ENCODE measurements around the gene TMEM52. TPM values are rescaled to one million over a fixed set of nuclear protein-coding genes. Genes with fewer than 3 reads are reported as not detected.

The TMEM52 gene
- total and polyA plus RNA-seq, 2 of the 13 experiments (the other 11 are each of a cell fraction or from before 2014, with no cell fraction given) = 13.2 to 18.7 TPM

GRCh38 chr1:1922956-1923833 is 4.1 kb upstream of the TMEM52 start (continued):
- no peak for TF ChIP-seq MBNL3 (CRISPR knock-in tag; conservative IDR thresholded peaks at IDR 0.05)
- TF ChIP-seq NFE2 (CRISPR knock-in tag; IDR thresholded peaks at IDR 0.05) = no peak
- peak; percentile 53 for TF ChIP-seq ZBTB7B (CRISPR knock-in tag; IDR thresholded peaks at IDR 0.05)
- no peak for TF ChIP-seq ZNF33A (CRISPR knock-in tag; IDR thresholded peaks at IDR 0.05; ENCODE audit: borderline replicate concordance)
- no peak for TF ChIP-seq POLR2AphosphoS2 (IDR thresholded peaks at IDR 0.05; ENCODE audit: low read depth, low read length)
- 0 out of 2 replicates have a peak, but pooled peaks have one; percentile 34 for TF ChIP-seq BORCS8-MEF2B (CRISPR knock-in tag; IDR thresholded peaks at IDR 0.05)
- TF ChIP-seq ZNF724P (CRISPR knock-in tag; IDR thresholded peaks at IDR 0.05; ENCODE audit: borderline replicate concordance) = no peak
- no peak for TF ChIP-seq ZNF570 (CRISPR knock-in tag; IDR thresholded peaks at IDR 0.05; ENCODE audit: borderline replicate concordance)
- TF ChIP-seq ZNF431 (CRISPR knock-in tag; IDR thresholded peaks at IDR 0.05; ENCODE audit: borderline replicate concordance, low read depth) = no peak
- peak; percentile 84 for TF ChIP-seq ARID4A (CRISPR knock-in tag; IDR thresholded peaks at IDR 0.05; ENCODE audit: borderline replicate concordance)
- no peak for TF ChIP-seq NFATC3 (CRISPR knock-in tag; IDR thresholded peaks at IDR 0.05)
- peak; percentile 69; the same call in 1 of the 2 replicates for TF ChIP-seq SIN3A (IDR thresholded peaks at IDR 0.05; ENCODE audit: borderline replicate concordance, low read depth, low read length)
- no peak for TF ChIP-seq ARNT2 (CRISPR knock-in tag; IDR thresholded peaks at IDR 0.05; ENCODE audit: low read depth)
- TF ChIP-seq MXD4 (CRISPR knock-in tag; IDR thresholded peaks at IDR 0.05) = peak; percentile 51
- TF ChIP-seq AHR (CRISPR knock-in tag; IDR thresholded peaks at IDR 0.05) = no peak
- TF ChIP-seq MEF2D (CRISPR knock-in tag; IDR thresholded peaks at IDR 0.05) = no peak; the same call in 1 of the 2 replicates
- no peak for TF ChIP-seq NR1H2 (CRISPR knock-in tag; IDR thresholded peaks at IDR 0.05; ENCODE audit: borderline replicate concordance, low read depth)
- TF ChIP-seq ZNF543 (CRISPR knock-in tag; IDR thresholded peaks at IDR 0.05) = peak; percentile 55; the same call in 1 of the 2 replicates
- no peak for TF ChIP-seq PTBP1 (IDR thresholded peaks at IDR 0.05; ENCODE audit: low read depth, low read length, poor library complexity, severe bottlenecking)
- TF ChIP-seq TFDP1 (CRISPR knock-in tag; IDR thresholded peaks at IDR 0.05; ENCODE audit: borderline replicate concordance) = no peak
- 0 out of 2 replicates have a peak, but pooled peaks have one; percentile 9 for TF ChIP-seq ZNF205 (CRISPR knock-in tag; IDR thresholded peaks at IDR 0.05)
- no peak for TF ChIP-seq KLF11 (CRISPR knock-in tag; IDR thresholded peaks at IDR 0.05)
- no peak for TF ChIP-seq ZNF354B (CRISPR knock-in tag; IDR thresholded peaks at IDR 0.05)
- no peak for TF ChIP-seq RELA (CRISPR knock-in tag; IDR thresholded peaks at IDR 0.05)
- 0 out of 2 replicates have a peak, but pooled peaks have one; percentile 24 for TF ChIP-seq ZNF644 (CRISPR knock-in tag; IDR thresholded peaks at IDR 0.05; ENCODE audit: low read depth)
- no peak for TF ChIP-seq ZFP1 (CRISPR knock-in tag; IDR thresholded peaks at IDR 0.05)
- 0 out of 2 replicates have a peak, but pooled peaks have one; percentile 32 for TF ChIP-seq RBAK (CRISPR knock-in tag; IDR thresholded peaks at IDR 0.05)
